K562 (cell line): ENCODE measurements around the gene DOCK7. TPM values are rescaled to one million over a fixed set of nuclear protein-coding genes. Genes with fewer than 3 reads are reported as not detected.

Experiments
- BCOR ChIP-seq: fragments of 450-650 bp; IDR thresholded peaks from 2 replicates; pipeline ENCODE4 v1.6.1; 2016
- E2F3 ChIP-seq: fragments of 250-450 bp; sonication (Bioruptor Pico); IDR thresholded peaks from 2 replicates; pipeline ENCODE4 v1.4.0; 2020; ENCODE audit warnings: mild to moderate bottlenecking
- FOXK2 ChIP-seq, 2 experiments: fragments of 450-650 bp; IDR thresholded peaks in 1 of 2; conservative IDR thresholded peaks in 1 of 2; 2 replicates each; pipeline ENCODE4 v1.6.1; 2016; ENCODE audit warnings: low read depth in 2 of 2, mild to moderate bottlenecking in 1 of 2
- HCFC1 ChIP-seq: IDR thresholded peaks from 2 replicates; pipeline ENCODE4 v1.6.1; 2012; ENCODE audit warnings: low read depth, low read length, improper control_type of control experiment
- NR4A1 ChIP-seq, 2 experiments: fragments of 250-450 bp in 1 of 2; fragments of 450-650 bp in 1 of 2; sonication (Bioruptor Pico) in 1 of 2; IDR thresholded peaks; 2 replicates each; pipeline versions ENCODE4 v1.4.0 to v1.6.1; 2016 to 2020; ENCODE audit warnings: mild to moderate bottlenecking in 2 of 2, missing compliant biosample characterization in 1 of 2, missing genetic modification characterization in 1 of 2, moderate library complexity in 1 of 2
- RERE ChIP-seq: sonication (generic); formaldehyde crosslinking; IDR thresholded peaks from 2 replicates; pipeline ENCODE4 v1.8.0; 2023; ENCODE audit warnings: missing genetic modification reagents, mild to moderate bottlenecking, borderline replicate concordance
- SMARCE1 ChIP-seq: fragments of 450-650 bp; IDR thresholded peaks from 2 replicates; pipeline ENCODE4 v1.7.1; 2016; ENCODE audit warnings: mild to moderate bottlenecking
- ZNF384 ChIP-seq: IDR thresholded peaks from 2 replicates; pipeline ENCODE4 v1.6.1; 2012; ENCODE audit warnings: low read depth, low read length, improper control_type of control experiment
- ZNF695 ChIP-seq: fragments of 450-650 bp; formaldehyde crosslinking; IDR thresholded peaks from 2 replicates; pipeline ENCODE4 v1.4.0; 2020; ENCODE audit warnings: mild to moderate bottlenecking, moderate library complexity
- polyA plus RNA-seq, 8 experiments: library from polyadenylated mRNA; depleted of rRNA in 4 of 8; stranded (reverse) in 5 of 8; unstranded in 3 of 8; fragments of >200 nt; fragmentation: Nextera tagmentation in 2 of 8; fragmentation: Illumina TruSeq in 1 of 8; extraction: Ambion mirVana in 2 of 8; extraction: Trizol in 1 of 8; gene quantifications; 2 replicates each; pipeline versions ENCODE4 v1.2.1 to v1.2.3, GENCODE V29; 2011 to 2014; ENCODE audit warnings: inconsistent platforms in 1 of 8, missing spikeins in 1 of 8
- total RNA-seq, 7 experiments: library from RNA; depleted of rRNA in 6 of 7; stranded (reverse); fragments of >200 nt in 6 of 7; fragmentation: Illumina TruSeq in 2 of 7; extraction: Trizol in 2 of 7; gene quantifications; 2 replicates each; pipeline versions ENCODE4 v1.2.1 to v1.2.3, GENCODE V29; 2011 to 2021; ENCODE audit warnings: low replicate concordance in 1 of 7

The DOCK7 gene
- total and polyA plus RNA-seq, 9 of the 15 experiments (the other 6 are each of a cell fraction or from before 2014, with no cell fraction given): 4.9 to 35.1 (median 12.6) TPM

GRCh38 chr1:62589321-62589720 lies 98.9 kb downstream of the DOCK7 start (continued):
- TF ChIP-seq RERE (CRISPR knock-in tag): no peak
- TF ChIP-seq NR4A1 (CRISPR knock-in tag; IDR thresholded peaks at IDR 0.05): no peak
- TF ChIP-seq NR4A1 (tag; IDR thresholded peaks at IDR 0.05): no peak
- TF ChIP-seq E2F3: no peak
- TF ChIP-seq ZNF695 (CRISPR knock-in tag): no peak
- no peak for TF ChIP-seq HCFC1
- TF ChIP-seq ZNF384: no peak
- no peak for TF ChIP-seq BCOR
- no peak for TF ChIP-seq FOXK2 (conservative IDR thresholded peaks at IDR 0.05 in 1 of 2, IDR thresholded peaks at IDR 0.05 in 1 of 2; ENCODE audit: low read depth in 2 of 2)
- TF ChIP-seq SMARCE1: no peak
